AML-193 (cell line): ENCODE results near the gene MAPKAP1.
"Not testable (repeated sequence)": the region's sequence is repeated elsewhere in the genome, so short reads cannot be mapped to it uniquely, and the experiment has no call there.

Experiments
- DNase-seq, 2 experiments: peaks; one replicate each; lab custom pipeline; 2025; lab: John Stamatoyannopoulos, UW

The MAPKAP1 gene

GRCh38 chr9:125411171-125411756 is 295.7 kb downstream of the MAPKAP1 start:
- no peak for DNase-seq

GRCh38 chr9:125410522-125410894 is 296.5 kb downstream of the MAPKAP1 start:
- no peak for DNase-seq

- DNase-seq, result no peak
These were observed 297.1 kb downstream of the MAPKAP1 start for GRCh38 chr9:125409637-125410521.

GRCh38 chr9:125409217-125409636 is 297.8 kb downstream of the MAPKAP1 start:
- DNase-seq, result no peak

GRCh38 chr9:125407974-125408900 is 298.8 kb downstream of the MAPKAP1 start:
- DNase-seq, result peak; percentile 20 to 29

- DNase-seq, result no peak
These were observed 299.5 kb downstream of the MAPKAP1 start for GRCh38 chr9:125407432-125407973.

GRCh38 chr9:125406810-125407087 is 300.3 kb downstream of the MAPKAP1 start:
- no peak for DNase-seq

- no peak for DNase-seq
These were observed 300.8 kb downstream of the MAPKAP1 start for GRCh38 chr9:125405938-125406809.

- no peak for DNase-seq
These were observed 302.3 kb downstream of the MAPKAP1 start for GRCh38 chr9:125404733-125405132.

- DNase-seq, result no peak
These were observed 306.0 kb downstream of the MAPKAP1 start for GRCh38 chr9:125400725-125401716.

GRCh38 chr9:125400232-125400631 is 306.8 kb downstream of the MAPKAP1 start:
- DNase-seq, result not testable (repeated sequence)

GRCh38 chr9:125399666-125400065 is 307.3 kb downstream of the MAPKAP1 start:
- no peak for DNase-seq

GRCh38 chr9:125399165-125399564 is 307.8 kb downstream of the MAPKAP1 start:
- no peak for DNase-seq

GRCh38 chr9:125398243-125398642 is 308.8 kb downstream of the MAPKAP1 start:
- no peak for DNase-seq

- no peak for DNase-seq
These were observed 309.3 kb downstream of the MAPKAP1 start for GRCh38 chr9:125397736-125398135.

GRCh38 chr9:125396799-125397198 is 310.2 kb downstream of the MAPKAP1 start:
- DNase-seq, result no peak

GRCh38 chr9:125393426-125393825 is 313.6 kb downstream of the MAPKAP1 start:
- DNase-seq, result no peak

- no peak for DNase-seq
These were observed 315.3 kb downstream of the MAPKAP1 start for GRCh38 chr9:125391704-125392103.

- DNase-seq, result no peak
These were observed 318.0 kb downstream of the MAPKAP1 start for GRCh38 chr9:125388978-125389377.
